Limb (tissue), 2 donors: ENCODE measurements around the gene FOXR1.

Experiments
- DNase-seq, 2 donors: peaks; one replicate each; pipeline ENCODE4 v3.0.0-alpha.2; 2016; ENCODE audit errors: extremely low spot score in 2 of 2

Gene FOXR1, protein sequence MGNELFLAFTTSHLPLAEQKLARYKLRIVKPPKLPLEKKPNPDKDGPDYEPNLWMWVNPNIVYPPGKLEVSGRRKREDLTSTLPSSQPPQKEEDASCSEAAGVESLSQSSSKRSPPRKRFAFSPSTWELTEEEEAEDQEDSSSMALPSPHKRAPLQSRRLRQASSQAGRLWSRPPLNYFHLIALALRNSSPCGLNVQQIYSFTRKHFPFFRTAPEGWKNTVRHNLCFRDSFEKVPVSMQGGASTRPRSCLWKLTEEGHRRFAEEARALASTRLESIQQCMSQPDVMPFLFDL

DNA sequence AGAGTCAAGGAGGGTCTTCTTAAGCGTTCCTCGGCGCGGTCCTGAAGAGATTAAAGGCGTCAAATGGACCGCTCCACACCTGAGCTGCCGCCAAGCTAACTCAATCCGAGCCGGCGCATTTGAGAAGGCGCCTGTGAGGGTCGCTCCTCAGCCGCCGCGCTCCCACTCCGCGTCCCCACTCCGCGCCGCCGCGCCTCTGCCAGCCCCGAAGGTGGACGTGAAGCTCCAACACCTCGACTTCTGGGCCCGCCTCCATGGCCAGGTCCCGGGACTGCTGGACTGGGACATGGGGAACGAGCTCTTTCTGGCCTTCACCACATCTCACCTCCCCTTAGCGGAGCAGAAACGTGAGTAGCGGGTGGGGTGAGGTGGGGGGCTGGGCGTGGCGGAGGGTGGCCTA, at the start of gene FOXR1:
Gene FOXR1, plus strand, starts transcription at position 116 of the 400 bp plus-strand sequence. Its CDS starts 171 bp downstream, at position 287.
- no peak for DNase-seq

DNA sequence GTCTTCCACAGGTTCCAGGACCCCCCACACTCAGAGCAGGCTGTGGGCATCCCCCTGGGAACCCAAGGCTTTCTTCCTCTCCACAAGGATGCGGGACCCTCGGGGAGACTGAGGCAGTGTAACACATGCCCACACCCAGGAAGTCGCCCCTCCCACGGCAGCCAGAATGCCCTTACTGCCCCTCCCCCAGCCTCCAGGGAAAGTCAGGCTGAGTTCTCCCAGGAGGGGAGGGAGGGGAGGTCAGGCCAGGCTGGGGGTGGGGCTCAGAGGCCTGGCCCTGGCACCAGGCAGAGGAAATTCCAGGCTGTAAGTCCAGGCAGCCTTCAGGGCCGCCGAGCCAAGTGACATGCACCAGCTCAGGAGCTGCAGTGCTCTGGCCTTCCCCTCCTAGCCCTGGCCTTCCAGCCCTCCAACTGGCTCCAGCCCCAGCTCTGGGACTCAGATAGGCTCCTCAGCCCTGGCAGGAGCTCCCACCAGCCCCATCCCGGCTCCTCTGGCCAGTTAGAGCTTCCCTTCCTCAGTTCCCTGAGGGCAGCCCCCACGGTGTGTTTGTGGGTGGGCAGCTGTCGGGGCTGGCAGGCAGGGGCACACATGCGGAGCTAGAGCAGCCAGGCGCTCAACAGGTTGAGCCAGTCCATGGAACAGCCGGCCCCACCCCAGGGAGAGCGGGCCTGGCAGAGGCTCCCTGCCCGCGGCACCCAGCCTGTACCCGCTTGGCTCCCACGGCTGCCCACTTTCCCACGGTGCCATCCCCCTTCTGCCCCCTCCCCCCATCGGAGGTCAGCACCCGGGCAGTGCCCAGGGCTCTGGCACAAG, 49.4 kb upstream of the FOXR1 start:
- DNase-seq = peak in 1 of 2 donors; percentile 45

DNA sequence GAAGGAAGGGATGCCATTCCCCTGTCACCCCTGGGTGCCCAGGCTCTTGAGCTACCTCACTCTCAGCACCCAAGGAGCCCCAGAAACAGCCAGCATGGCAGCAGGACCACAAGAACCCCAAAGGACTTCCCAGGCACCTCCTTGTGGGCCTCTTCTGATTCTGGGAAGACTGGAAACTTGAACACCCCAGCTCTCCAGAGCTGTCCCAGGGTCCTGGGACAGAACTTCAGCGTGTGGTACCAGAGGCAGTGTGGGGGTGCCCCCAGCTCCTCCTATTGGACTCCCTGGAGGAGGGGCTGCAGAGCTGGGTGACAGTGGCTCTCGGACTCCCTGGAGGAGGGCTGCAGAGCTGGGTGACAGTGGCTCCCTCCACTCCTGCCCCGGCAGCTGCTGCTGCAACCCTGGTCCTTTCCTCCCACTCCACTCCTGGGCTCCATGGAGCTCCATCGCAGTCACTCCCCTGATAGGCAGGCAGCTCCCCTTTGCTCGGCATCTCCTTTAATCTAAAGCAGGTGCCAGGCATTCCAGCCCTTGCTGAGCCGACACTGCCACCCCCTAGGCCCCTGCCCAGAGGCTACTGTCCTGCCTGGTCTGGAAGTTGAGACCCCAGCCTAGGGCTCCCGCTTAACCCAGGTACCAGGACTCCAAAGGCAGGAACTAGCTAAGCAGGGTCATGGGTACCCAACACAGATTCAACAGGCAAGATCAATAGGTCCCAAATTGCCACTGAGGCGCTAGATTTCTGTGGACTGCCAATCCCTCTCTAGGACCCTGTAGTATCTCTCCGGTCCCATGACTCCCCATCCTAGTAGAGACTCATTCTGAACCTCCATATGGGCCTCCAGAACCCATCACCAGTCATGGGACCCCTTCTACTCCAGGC, 48.6 kb upstream of the FOXR1 start:
- DNase-seq = peak in 1 of 2 donors; percentile 31

DNA sequence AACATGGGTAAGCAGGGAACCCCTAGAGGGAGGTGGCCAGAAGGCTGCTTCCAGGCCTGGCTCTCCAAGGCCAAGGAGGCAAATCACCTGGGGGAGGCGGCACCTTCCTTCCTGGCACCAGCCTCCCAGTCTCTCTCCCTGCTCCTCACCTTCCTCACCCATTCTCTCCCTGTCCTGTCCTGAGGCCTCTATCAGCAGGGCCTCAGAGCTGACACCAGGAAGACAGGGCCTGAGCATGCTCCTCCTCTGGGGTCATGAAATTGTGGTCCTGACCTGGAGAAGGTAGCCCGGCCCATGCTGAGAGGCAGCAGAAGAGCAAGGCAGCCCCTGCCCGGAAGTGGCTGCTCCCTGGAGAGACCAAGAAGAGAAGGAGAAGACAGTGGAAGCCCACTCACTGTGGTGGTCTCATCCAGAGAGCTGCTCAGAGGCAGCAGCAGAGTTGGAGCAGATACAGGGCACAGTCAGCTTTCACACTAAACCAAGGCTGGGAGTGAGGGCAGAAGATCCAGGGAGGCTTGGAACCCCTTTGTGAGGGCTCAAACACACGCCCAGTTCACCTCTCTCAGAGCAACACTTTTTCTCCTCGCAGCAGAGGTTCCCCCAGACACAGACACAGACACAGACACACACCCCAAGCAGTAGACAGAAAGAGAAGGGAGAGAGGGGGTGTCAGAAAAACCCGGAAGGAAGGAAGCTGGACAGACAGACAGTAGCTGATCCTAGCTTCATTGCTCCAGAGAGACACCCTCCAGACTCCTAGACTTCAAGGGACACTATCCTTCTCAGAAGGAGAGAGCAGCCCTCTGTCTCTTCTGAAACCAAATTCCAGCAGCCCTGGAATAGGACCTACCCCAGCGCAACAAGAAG, 47.6 kb upstream of the FOXR1 start:
- DNase-seq = no peak

DNA sequence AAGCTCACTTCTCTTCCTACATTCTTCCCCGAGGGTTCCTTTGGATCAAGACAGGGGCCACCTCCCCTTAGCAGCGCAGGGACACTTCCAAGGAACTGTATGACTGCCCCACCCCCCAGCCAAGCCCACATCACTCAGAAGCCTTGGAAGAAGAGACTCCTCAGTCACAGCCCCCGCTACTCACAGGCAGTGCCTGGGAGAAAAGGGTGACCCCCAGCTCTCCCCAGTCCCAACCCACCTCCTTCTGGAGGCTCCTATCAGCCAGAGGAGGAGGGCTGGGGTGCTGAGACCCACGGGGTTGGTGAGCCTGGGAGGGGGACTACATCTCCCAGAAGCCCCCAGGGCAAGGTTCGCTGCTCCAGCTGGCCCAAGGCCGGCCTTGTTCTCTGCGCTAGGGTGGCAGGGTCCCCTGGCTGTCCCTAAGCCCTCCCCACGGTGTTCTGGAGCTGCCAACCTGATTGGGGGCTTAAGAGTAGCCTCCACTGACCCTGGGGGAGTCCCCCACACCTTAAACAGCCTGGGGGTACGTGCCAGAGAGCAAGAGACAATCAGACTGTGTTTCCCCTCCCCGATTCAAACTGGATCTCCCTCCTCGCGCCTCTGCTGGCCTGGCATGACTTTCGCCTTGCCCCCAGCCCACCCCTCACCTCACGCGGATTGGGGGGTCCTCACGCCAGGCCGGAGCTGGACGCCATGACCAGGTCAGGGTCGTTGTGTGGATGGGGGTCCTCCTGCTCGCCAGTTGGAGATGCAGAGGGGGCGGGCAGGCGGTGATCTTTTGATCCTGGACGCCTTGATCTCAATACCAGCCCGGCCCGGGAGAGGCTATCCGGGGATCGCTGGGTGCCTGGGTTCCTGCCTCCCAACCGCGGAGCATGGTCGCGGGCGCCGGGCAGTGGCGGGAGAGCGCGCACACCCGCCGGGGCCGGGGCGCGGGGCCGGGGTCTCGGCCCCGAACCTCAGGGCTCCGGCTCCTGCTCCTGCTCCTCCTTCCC, 46.7 kb upstream of the FOXR1 start:
- peak in 1 of 2 donors; percentile 76 for DNase-seq

DNA sequence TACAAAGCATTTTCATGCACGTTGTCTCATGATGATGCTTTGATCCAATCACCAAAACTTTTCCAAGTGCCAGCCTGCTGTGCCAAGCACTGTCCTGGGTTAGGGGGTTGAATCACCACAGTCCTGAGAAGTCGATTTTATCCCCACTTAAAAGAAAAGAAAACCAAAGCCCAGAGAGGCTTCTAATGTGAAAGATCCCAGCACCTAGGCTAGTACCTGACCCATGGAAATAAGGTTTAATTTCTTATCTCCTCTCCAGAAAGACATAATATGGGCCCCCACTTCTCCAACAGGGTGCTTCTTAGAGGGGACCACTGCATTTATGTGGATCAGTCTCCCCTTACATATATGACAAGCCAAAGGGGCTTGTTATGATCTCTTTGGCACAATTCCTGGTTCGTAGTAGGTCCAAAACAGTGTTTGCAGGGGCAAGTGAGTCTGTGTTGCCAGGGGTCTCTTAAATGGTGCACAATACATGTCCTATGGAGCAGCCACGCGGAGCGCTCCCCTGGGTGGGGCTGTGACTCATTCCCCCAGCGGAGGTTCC, 43.9 kb upstream of the FOXR1 start:
- DNase-seq = no peak

DNA sequence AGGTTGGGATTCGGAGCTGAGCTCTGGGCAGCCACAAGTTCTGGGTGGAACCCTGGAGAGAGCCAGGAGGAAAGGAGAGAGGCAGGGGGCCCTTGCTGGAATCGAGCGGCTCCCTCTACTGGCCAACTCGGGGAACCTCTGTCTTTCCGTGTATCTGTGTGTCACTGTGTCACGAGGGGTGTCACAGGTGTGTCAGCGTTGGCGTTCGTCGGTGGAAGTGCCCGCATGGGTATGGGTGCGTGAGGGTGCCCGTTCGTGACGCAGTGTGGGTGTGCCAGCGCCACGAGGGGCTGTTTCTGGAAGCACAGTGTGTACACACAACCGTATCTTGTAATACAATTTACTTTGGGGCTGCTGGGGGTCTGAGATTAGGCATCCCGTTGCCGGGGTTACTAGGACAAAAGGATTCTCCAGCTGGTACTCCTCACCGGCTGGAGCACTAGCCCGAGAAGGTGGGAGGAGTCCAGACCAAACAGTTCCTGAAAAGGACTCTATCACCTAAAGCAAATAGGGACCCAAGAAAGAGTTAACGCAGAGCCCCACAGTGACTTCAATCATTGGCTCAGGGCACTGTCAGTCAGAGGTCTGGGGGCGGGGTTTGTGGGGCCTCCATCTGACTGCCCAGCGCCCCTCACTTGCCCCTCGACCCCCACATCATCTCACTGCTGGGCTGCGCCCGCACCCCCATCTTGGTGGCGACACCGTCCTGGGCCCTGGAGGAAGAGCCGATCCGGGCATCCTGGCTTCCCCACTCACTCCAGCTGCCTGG, 43.3 kb upstream of the FOXR1 start:
- DNase-seq = peak; percentile 94 to 98

DNA sequence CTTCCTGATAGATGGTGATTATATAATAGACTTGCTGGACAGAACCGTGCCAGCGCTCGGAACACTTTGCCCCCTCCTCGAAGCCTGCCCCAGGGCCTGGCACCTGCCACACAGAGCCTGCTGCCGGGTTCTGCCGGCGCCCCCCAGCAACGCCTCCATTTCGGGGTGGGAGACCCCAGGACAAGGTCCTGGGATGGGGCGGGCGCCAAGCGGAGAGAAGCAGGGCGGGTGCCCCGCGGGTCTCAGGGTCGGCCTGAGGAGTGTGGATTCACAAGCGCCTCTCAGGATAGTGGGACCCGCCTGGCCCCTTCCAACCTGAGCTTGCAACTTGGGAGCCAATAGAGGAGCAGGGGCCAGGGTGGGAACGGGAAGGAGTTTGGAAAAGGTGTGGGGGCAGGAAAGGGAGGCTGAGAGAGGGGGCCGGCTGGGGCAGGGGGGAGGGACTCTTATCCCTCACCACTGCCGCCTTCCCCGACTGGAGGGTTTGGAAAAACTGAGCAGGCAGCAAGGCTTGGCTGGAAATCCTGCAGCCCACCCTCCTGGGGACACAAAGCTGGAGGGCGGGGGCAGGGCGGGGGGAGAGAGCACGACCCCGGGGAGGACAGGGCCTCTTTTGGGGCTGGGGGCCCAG, 42.6 kb upstream of the FOXR1 start:
- DNase-seq = peak in 1 of 2 donors; percentile 82

DNA sequence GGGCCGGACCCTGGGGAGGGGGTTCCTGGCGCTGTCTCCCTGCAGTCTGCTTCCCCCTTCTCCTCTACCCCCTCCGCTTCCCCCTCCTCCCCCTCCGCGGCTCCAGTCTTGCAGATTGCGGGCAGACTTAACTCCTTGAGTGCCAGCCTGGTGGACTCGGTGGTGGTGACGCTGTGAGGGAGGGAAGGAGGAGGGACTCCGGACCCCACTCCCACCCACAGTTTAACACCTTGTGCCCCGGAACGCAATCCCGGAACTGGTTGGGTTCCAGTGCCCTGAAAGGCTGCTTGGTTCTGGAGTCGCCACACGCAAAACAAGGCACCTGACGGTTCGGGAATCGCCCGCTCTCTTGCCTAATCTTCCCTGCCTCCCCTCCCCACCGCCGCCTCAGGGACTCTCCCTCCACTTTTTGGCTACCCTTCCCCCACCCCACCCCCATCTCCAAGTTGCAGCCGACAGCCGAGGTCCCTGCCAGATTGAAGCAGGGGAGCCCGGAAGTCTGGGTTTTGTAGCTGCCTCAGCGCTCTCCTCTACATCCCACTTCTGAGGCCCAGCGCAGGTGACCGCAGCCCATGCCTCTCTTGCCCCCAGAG, 42.0 kb upstream of the FOXR1 start:
- DNase-seq = peak; percentile 94

DNA sequence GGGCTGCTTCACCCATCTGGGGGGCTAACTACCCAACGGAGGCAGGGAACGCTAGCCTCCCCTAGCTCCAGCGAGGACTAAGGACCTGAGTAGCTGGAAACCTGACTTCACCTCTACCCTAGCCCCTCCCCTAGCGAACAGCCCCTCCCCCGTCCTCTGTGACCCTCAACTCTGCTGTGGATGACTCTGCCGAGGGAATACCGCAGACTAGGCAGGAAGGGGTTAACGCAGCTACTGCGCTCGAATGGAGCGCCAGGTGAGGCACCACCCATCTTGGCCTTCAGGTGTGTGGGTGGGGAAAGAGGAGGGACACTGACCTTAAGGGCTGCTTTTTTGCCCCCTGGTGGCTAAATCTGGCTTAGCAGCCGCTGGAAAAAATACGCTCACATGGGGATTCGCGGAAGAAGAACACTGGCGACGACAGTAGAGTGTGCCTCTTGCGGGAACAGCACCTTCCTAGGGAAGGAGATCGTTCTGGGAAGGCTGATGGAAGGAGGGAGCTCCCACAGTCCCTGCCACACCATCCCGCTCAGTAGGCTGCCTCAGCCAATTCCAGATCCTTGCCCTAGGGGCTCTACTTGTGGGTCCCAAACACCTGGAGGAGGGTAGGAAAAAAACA, 41.4 kb upstream of the FOXR1 start:
- DNase-seq = peak; percentile 80 to 88

DNA sequence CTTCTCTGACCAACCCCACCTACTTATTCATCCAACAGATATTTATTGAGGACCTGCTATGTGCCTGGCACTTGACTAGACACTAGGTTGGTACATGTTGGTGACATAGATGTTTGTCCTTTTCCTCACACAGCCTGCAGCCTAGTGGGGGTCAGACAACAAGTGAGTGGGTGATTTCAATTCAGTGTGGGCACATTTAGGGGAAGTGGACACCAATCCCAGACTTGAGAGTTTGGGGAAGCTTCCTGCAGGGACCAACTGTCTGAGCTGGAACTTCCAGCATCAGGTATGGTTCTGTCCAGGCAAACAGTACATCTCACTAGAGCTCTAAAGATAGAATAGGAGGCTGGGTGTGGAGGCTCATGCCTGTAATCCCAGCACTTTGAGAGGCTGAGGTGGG, 40.0 kb upstream of the FOXR1 start:
- no peak for DNase-seq

DNA sequence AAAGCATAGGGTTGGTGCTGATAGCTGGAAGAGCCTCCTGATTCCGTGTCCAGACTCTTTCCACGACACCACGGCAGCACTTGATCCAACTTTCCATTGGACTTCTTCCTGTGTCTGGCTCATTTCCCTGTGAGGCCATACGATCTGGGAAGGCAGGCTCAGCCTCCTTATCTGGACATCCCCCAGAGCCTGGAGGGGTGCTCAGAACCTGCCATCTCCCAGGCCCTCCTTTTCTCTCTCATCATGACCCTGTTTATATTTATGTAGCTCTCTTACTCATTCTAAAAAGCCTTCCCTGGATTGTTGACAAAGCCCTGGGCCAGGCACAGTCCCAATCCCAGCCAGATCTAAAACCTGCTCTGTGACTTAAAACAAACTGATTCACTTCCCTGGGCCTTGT, 38.1 kb upstream of the FOXR1 start:
- DNase-seq = no peak

DNA sequence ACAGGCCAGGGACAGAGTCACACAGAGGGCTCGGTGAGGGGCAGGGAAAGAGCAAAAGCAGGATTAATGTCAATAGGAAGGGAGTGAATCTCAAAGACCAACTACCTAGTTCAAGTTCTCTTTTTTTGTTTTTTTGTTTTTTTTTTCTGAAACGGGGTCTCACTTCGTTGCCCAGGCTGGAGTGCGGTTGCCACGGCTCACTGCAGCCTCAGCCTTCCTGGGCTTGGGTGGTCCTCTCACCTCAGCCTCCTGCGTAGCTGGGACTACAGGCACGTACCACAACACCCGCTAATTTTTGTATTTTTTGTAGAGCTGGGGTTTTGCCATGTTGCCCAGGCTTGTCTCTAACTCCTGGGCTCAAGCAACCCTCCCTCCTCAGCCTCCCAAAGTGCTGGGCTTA, 36.2 kb upstream of the FOXR1 start:
- no peak for DNase-seq

DNA sequence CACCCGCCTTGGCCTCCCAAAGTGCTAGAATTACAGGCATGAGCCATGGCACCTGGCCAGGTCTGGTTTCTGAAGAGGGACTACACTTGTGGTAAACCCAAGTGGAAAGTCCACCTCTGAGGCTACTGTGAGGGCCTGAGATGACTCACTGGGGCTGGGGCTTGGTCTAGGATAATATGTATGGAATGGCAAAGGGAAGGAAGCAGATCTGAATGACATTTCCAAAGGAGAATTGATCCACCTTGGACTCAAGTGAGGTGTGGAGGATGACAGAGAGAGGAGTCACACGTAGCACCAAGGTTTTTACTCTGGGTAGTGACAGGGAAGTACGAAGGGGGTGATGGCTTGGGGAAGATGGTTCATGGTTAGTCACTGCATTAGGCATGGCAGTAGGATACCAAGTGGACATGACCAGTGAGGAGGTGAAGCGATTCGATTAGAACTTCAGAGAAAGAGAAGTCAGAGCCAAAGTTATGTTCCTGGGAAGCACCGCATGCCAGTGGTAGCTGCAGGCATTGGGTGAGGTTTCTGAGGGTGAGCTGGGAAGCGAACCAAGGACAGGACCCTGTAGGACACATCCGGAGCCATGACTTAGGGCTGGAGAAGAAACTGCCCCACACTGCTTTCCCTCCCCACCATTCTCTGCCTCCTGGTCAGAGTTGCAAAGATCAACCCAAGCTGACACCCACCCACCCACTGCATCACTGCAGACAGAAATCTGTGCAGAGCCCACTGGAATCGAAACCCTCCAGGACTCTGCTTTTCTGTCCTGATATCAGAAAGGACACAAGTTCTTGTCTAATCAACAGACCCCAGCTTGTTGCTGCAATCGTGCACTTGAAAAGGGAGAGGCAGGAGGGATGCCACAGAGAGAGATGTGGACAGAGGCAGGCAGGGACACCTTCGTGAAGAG, 32.8 kb upstream of the FOXR1 start:
- DNase-seq = no peak

DNA sequence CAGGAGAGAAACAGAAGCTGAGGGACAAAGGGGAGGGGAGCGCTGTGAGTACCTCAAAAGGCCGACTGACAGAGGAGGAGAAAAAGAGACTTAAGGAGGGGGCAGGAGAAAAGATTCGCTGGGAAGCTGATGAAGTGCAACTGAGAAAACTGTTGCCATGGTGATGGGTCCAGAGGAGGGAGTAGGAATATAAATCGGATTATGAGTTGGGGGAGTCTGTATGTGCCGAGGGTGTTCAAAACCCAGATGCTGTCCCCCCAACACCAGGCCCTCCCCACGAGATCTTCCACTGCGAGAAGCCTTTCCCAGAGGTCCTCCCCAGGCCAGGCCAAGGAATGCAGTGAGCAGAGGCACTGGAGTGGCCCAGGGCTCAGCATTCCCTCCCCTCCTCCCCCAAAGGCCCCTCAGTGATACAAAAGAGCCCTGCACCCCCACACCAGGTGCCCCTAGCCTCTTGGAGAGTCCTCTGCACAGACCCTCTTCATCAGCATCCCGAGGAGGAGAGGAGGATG, 32.1 kb upstream of the FOXR1 start:
- no peak for DNase-seq
